Measurements from ENCODE around the gene FERMT2. TPM values are rescaled to one million over a fixed set of nuclear protein-coding genes. Genes with fewer than 3 reads are reported as not detected.
"Not testable (repeated sequence)": the region's sequence is repeated elsewhere in the genome, so short reads cannot be mapped to it uniquely, and the experiment has no call there.

Gene FERMT2
- total and polyA plus RNA-seq, 7 experiments from 2014 or later: 0.13 to 0.58 (median 0.33) TPM; not detected in 3

- H3K27me3 ChIP-seq (ENCODE audit: control insufficient read depth in 2 of 2, insufficient read depth in 2 of 2, low read length in 2 of 2): no peaks in the 10 kb centered on the region
- H3K4me3 ChIP-seq (ENCODE audit: low read length): no peak overlapping the region
- intact Hi-C loops (cut with micrococcal nuclease): no loop called here
- peaks cover 17 to 31% (median 25%) of the 10 kb centered on the region in 7 donors for H3K4me1 Mint-ChIP-seq
- H3K4me1 ChIP-seq (ENCODE audit: control insufficient read depth in 2 of 2, insufficient read depth in 2 of 2, low read length in 2 of 2): peaks cover 18 to 20% of the 10 kb centered on the region in 2 donors
- H3K27ac ChIP-seq (ENCODE audit: low read depth, low read length): no peak overlapping the region
- H3K9me3 ChIP-seq (ENCODE audit: control insufficient read depth in 2 of 3, low read length in 3 of 3): no peaks in the 10 kb centered on the region
- H3K9me3 Mint-ChIP-seq: no peaks in the 10 kb centered on the region
- peaks cover 0 to 1% (median 0%) of the 10 kb centered on the region in 5 donors for H3K36me3 Mint-ChIP-seq
- CTCF ChIA-PET: interaction anchor here (1.0 kb wide), 1 partner anchor 11 kb away, joined by 7 read pairs; no protein-coding TSS in a partner anchor
- DNase-seq (no peak), ATAC-seq (no peak)
- H3K27ac Mint-ChIP-seq: peak overlapping the region in 1 of 9 donors; percentile 28
- H3K27me3 Mint-ChIP-seq: peaks cover 0 to 11% (median 0%) of the 10 kb centered on the region in 5 donors
- POLR2A ChIA-PET: interaction anchor here (0.6 kb wide), 1 partner anchor 26 kb away, joined by 3 read pairs; no protein-coding TSS in a partner anchor
- no peaks in the 10 kb centered on the region for H3K36me3 ChIP-seq (ENCODE audit: control insufficient read depth in 2 of 3, insufficient read depth in 3 of 3, low read length in 3 of 3)
- no peak overlapping the region for H3K4me3 Mint-ChIP-seq
These were observed 28.8 kb downstream of the FERMT2 start for GRCh38 chr14:52922059-52922458.

GRCh38 chr14:52920411-52920810, 30.4 kb downstream of the FERMT2 start:
- H3K9me3 ChIP-seq (ENCODE audit: control insufficient read depth in 2 of 3, low read length in 3 of 3); H3K36me3 ChIP-seq (ENCODE audit: control insufficient read depth in 2 of 3, insufficient read depth in 3 of 3, low read length in 3 of 3); H3K4me3 ChIP-seq (ENCODE audit: low read length); ATAC-seq; CTCF ChIA-PET; intact Hi-C loops (cut with micrococcal nuclease); H3K27me3 ChIP-seq (ENCODE audit: control insufficient read depth in 2 of 2, insufficient read depth in 2 of 2, low read length in 2 of 2); H3K4me3 Mint-ChIP-seq; H3K9me3 Mint-ChIP-seq; H3K36me3 Mint-ChIP-seq; DNase-seq; H3K27ac ChIP-seq (ENCODE audit: low read depth, low read length): not testable (repeated sequence)
- POLR2A ChIA-PET: interaction anchor here (0.7 kb wide), 1 partner anchor 28 kb away, joined by 3 read pairs; no protein-coding TSS in a partner anchor
- H3K4me1 ChIP-seq (ENCODE audit: control insufficient read depth in 2 of 2, insufficient read depth in 2 of 2, low read length in 2 of 2): peaks cover 18 to 20% of the 10 kb centered on the region in 2 donors
- H3K4me1 Mint-ChIP-seq: peaks cover 18 to 37% (median 30%) of the 10 kb centered on the region in 7 donors
- H3K27me3 Mint-ChIP-seq: peaks cover 0 to 11% (median 0%) of the 10 kb centered on the region in 5 donors
- peak overlapping the region in 1 of 9 donors; percentile 80 for H3K27ac Mint-ChIP-seq

- Mint-ChIP-seq H3K36me3 (peaks cover 0 to 3% (median 0%) of the 10 kb centered on the region in 5 donors), H3K4me1 (peaks cover 18 to 37% (median 30%) of the 10 kb centered on the region in 7 donors), H3K27me3 (peaks cover 0 to 11% (median 0%) of the 10 kb centered on the region in 5 donors), H3K27ac (peak overlapping the region in 7 of 9 donors; percentile 8 to 93 (median 80)), H3K9me3 (no peaks in the 10 kb centered on the region), H3K4me3 (no peak overlapping the region)
- Histone ChIP-seq H3K27ac (ENCODE audit: low read depth, low read length) (no peak overlapping the region), H3K4me3 (ENCODE audit: low read length) (no peak overlapping the region), H3K4me1 (ENCODE audit: control insufficient read depth in 2 of 2, insufficient read depth in 2 of 2, low read length in 2 of 2) (peaks cover 18 to 20% of the 10 kb centered on the region in 2 donors), H3K9me3 (ENCODE audit: control insufficient read depth in 2 of 3, low read length in 3 of 3) (no peaks in the 10 kb centered on the region), H3K27me3 (ENCODE audit: control insufficient read depth in 2 of 2, insufficient read depth in 2 of 2, low read length in 2 of 2) (no peaks in the 10 kb centered on the region), H3K36me3 (ENCODE audit: control insufficient read depth in 2 of 3, insufficient read depth in 3 of 3, low read length in 3 of 3) (no peaks in the 10 kb centered on the region)
- DNase-seq (no peak), ATAC-seq (no peak)
- CTCF ChIA-PET: interaction anchor here (2.2 kb wide), 1 partner anchor 41 kb away, joined by 7 read pairs; no protein-coding TSS in a partner anchor
- intact Hi-C loops (cut with micrococcal nuclease): loop anchor here (2.0 to 10.0 kb wide), 3 partner anchors 32 to 135 kb away; partner anchors contain the start of gene FERMT2 (in 1 of the 2)
- POLR2A ChIA-PET: interaction anchor here (1.1 kb wide), 1 partner anchor 13 kb away, joined by 3 read pairs; no protein-coding TSS in a partner anchor
These were observed 30.9 kb downstream of the FERMT2 start for GRCh38 chr14:52919971-52920370.

- H3K4me1 ChIP-seq (ENCODE audit: control insufficient read depth in 2 of 2, insufficient read depth in 2 of 2, low read length in 2 of 2): peaks cover 18 to 20% of the 10 kb centered on the region in 2 donors
- H3K9me3 Mint-ChIP-seq: no peaks in the 10 kb centered on the region
- H3K27me3 ChIP-seq (ENCODE audit: control insufficient read depth in 2 of 2, insufficient read depth in 2 of 2, low read length in 2 of 2): no peaks in the 10 kb centered on the region
- peak overlapping the region; percentile 55 for H3K27ac ChIP-seq (ENCODE audit: low read depth, low read length)
- intact Hi-C loops (cut with micrococcal nuclease): loop anchor here (1.0 to 10.0 kb wide), 7 partner anchors 32 to 366 kb away; partner anchors contain the start of genes FERMT2 (in 1 of the 2), GNPNAT1 (in 1 of the 2), GPR137C (in 1 of the 2) and TXNDC16 (in 1 of the 2)
- peaks cover 15 to 37% (median 30%) of the 10 kb centered on the region in 7 donors for H3K4me1 Mint-ChIP-seq
- ChIA-PET CTCF (interaction anchor here (2.2 kb wide), 1 partner anchor 43 kb away, joined by 7 read pairs; no protein-coding TSS in a partner anchor), POLR2A (interaction anchor here (1.0 kb wide), 1 partner anchor 128 kb away, joined by 3 read pairs; the partner anchor contains the start of gene GNPNAT1)
- peak overlapping the region in 3 of 10 donors; percentile 1 to 26 (median 22) for H3K4me3 Mint-ChIP-seq
- H3K27ac Mint-ChIP-seq: peak overlapping the region; percentile 65 to 93 (median 81)
- H3K27me3 Mint-ChIP-seq: peaks cover 0 to 2% (median 0%) of the 10 kb centered on the region in 5 donors
- peaks cover 0 to 3% (median 0%) of the 10 kb centered on the region in 5 donors for H3K36me3 Mint-ChIP-seq
- ATAC-seq: peak; percentile 99
- peak in 7 of 9 donors; percentile 55 to 81 (median 75) for DNase-seq
- no peaks in the 10 kb centered on the region for H3K9me3 ChIP-seq (ENCODE audit: control insufficient read depth in 2 of 3, low read length in 3 of 3)
- no peak overlapping the region for H3K4me3 ChIP-seq (ENCODE audit: low read length)
- H3K36me3 ChIP-seq (ENCODE audit: control insufficient read depth in 2 of 3, insufficient read depth in 3 of 3, low read length in 3 of 3): no peaks in the 10 kb centered on the region
These were observed 32.4 kb downstream of the FERMT2 start for GRCh38 chr14:52918486-52918885.

GRCh38 chr14:52917735-52918134, 33.1 kb downstream of the FERMT2 start:
- Histone ChIP-seq H3K4me1 (ENCODE audit: control insufficient read depth in 2 of 2, insufficient read depth in 2 of 2, low read length in 2 of 2) (peaks cover 18 to 20% of the 10 kb centered on the region in 2 donors), H3K36me3 (ENCODE audit: control insufficient read depth in 2 of 3, insufficient read depth in 3 of 3, low read length in 3 of 3) (no peaks in the 10 kb centered on the region), H3K9me3 (ENCODE audit: control insufficient read depth in 2 of 3, low read length in 3 of 3) (no peaks in the 10 kb centered on the region), H3K27me3 (ENCODE audit: control insufficient read depth in 2 of 2, insufficient read depth in 2 of 2, low read length in 2 of 2) (no peaks in the 10 kb centered on the region), H3K4me3 (ENCODE audit: low read length) (no peak overlapping the region), H3K27ac (ENCODE audit: low read depth, low read length) (no peak overlapping the region)
- no peaks in the 10 kb centered on the region for H3K9me3 Mint-ChIP-seq
- POLR2A ChIA-PET: interaction anchor here (1.0 kb wide), 1 partner anchor 127 kb away, joined by 3 read pairs; the partner anchor contains the start of gene GNPNAT1
- H3K4me1 Mint-ChIP-seq: peaks cover 15 to 37% (median 30%) of the 10 kb centered on the region in 7 donors
- peaks cover 0 to 3% (median 0%) of the 10 kb centered on the region in 5 donors for H3K36me3 Mint-ChIP-seq
- intact Hi-C loops (cut with micrococcal nuclease): loop anchor here (1.0 to 10.0 kb wide), 7 partner anchors 33 to 365 kb away; partner anchors contain the start of genes FERMT2 (in 1 of the 2), GNPNAT1 (in 1 of the 2), GPR137C (in 1 of the 2) and TXNDC16 (in 1 of the 2)
- DNase-seq: no peak
- H3K27me3 Mint-ChIP-seq: no peaks in the 10 kb centered on the region
- CTCF ChIA-PET: interaction anchor here (2.2 kb wide), 1 partner anchor 43 kb away, joined by 7 read pairs; no protein-coding TSS in a partner anchor
- H3K27ac Mint-ChIP-seq: peak overlapping the region; percentile 55 to 96 (median 78)
- H3K4me3 Mint-ChIP-seq: peak overlapping the region in 7 of 10 donors; percentile 1 to 38 (median 16)
- no peak for ATAC-seq

- ChIA-PET CTCF (no interaction called here), POLR2A (no interaction called here)
- DNase-seq: no peak
- Histone ChIP-seq H3K27me3 (ENCODE audit: control insufficient read depth in 2 of 2, insufficient read depth in 2 of 2, low read length in 2 of 2) (no peaks in the 10 kb centered on the region), H3K4me1 (ENCODE audit: control insufficient read depth in 2 of 2, insufficient read depth in 2 of 2, low read length in 2 of 2) (peaks cover 14 to 16% of the 10 kb centered on the region in 2 donors), H3K36me3 (ENCODE audit: control insufficient read depth in 2 of 3, insufficient read depth in 3 of 3, low read length in 3 of 3) (no peaks in the 10 kb centered on the region), H3K4me3 (ENCODE audit: low read length) (no peak overlapping the region), H3K27ac (ENCODE audit: low read depth, low read length) (no peak overlapping the region), H3K9me3 (ENCODE audit: control insufficient read depth in 2 of 3, low read length in 3 of 3) (no peaks in the 10 kb centered on the region)
- no peaks in the 10 kb centered on the region for H3K9me3 Mint-ChIP-seq
- H3K27ac Mint-ChIP-seq: no peak overlapping the region
- peaks cover 11 to 29% (median 24%) of the 10 kb centered on the region in 7 donors for H3K4me1 Mint-ChIP-seq
- peaks cover 0 to 1% (median 0%) of the 10 kb centered on the region in 5 donors for H3K27me3 Mint-ChIP-seq
- intact Hi-C loops (cut with micrococcal nuclease): loop anchor here in 1 of 2 donors (10.0 kb wide), 1 partner anchor 141 kb away; no protein-coding TSS in a partner anchor
- H3K36me3 Mint-ChIP-seq: peaks cover 0 to 2% (median 0%) of the 10 kb centered on the region in 5 donors
- no peak overlapping the region for H3K4me3 Mint-ChIP-seq
- no peak for ATAC-seq
These were observed 36.6 kb downstream of the FERMT2 start for GRCh38 chr14:52914295-52914694.
